ENCODE results near the gene ABO. TPM values are rescaled to one million over a fixed set of nuclear protein-coding genes. Genes with fewer than 3 reads are reported as not detected.
"Not testable (repeated sequence)": the region's sequence is repeated elsewhere in the genome, so short reads cannot be mapped to it uniquely, and the experiment has no call there.

Gene ABO
- total RNA-seq, 1 experiment from 2014 or later: 0.15 TPM

GRCh38 chr9:133285252-133285775 lies 10.3 kb upstream of the ABO start (continued):
- TF ChIP-seq, protein P1, sequence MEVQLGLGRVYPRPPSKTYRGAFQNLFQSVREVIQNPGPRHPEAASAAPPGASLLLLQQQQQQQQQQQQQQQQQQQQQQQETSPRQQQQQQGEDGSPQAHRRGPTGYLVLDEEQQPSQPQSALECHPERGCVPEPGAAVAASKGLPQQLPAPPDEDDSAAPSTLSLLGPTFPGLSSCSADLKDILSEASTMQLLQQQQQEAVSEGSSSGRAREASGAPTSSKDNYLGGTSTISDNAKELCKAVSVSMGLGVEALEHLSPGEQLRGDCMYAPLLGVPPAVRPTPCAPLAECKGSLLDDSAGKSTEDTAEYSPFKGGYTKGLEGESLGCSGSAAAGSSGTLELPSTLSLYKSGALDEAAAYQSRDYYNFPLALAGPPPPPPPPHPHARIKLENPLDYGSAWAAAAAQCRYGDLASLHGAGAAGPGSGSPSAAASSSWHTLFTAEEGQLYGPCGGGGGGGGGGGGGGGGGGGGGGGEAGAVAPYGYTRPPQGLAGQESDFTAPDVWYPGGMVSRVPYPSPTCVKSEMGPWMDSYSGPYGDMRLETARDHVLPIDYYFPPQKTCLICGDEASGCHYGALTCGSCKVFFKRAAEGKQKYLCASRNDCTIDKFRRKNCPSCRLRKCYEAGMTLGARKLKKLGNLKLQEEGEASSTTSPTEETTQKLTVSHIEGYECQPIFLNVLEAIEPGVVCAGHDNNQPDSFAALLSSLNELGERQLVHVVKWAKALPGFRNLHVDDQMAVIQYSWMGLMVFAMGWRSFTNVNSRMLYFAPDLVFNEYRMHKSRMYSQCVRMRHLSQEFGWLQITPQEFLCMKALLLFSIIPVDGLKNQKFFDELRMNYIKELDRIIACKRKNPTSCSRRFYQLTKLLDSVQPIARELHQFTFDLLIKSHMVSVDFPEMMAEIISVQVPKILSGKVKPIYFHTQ (CRISPR knock-in tag; IDR thresholded peaks at IDR 0.05): no peak

DNA sequence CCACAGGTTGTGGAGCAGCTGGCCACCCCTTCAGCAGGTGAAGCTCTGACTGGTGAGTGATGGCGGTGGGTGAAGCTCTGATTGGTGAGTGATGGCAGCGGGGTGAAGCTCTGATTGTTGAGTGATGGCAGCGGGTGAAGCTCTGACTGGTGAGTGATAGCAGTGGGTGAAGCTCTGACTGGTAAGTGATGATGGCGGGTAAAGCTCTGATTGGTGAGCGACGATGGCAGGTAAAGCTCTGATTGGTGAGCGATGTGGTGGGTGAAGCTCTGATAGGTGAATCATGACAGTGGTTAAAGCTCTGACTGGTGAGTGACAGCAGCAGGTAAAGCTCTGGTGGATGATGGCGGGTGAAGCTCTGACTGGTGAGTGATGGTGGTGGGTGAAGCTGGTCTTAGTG lies 9.4 kb upstream of the ABO start:
- peaks cover 33% of the 10 kb centered on the region for H3K27me3 Mint-ChIP-seq (ENCODE audit: low read depth)
- H3K27ac Mint-ChIP-seq: no peak overlapping the region
- CTCF ChIA-PET: interaction anchor here (1.2 kb wide), 1 partner anchor 45 kb away, joined by 3 read pairs; no protein-coding TSS in a partner anchor
- H3K9me3 Mint-ChIP-seq: peaks cover 35% of the 10 kb centered on the region
- POLR2A ChIA-PET: no interaction called here
- DNase-seq (ENCODE audit: low spot score) (no peak), ATAC-seq (no peak)
- TF ChIP-seq FOXP1 (CRISPR knock-in tag; IDR thresholded peaks at IDR 0.05; ENCODE audit: borderline replicate concordance) (no peak), ATF2 (CRISPR knock-in tag; IDR thresholded peaks at IDR 0.05; ENCODE audit: borderline replicate concordance, low read depth) (no peak), ZNF232 (CRISPR knock-in tag; IDR thresholded peaks at IDR 0.05) (no peak)
- H3K36me3 Mint-ChIP-seq: peaks cover 16% of the 10 kb centered on the region
- H3K4me1 Mint-ChIP-seq: no peaks in the 10 kb centered on the region
- H3K4me3 Mint-ChIP-seq: no peak overlapping the region

DNA sequence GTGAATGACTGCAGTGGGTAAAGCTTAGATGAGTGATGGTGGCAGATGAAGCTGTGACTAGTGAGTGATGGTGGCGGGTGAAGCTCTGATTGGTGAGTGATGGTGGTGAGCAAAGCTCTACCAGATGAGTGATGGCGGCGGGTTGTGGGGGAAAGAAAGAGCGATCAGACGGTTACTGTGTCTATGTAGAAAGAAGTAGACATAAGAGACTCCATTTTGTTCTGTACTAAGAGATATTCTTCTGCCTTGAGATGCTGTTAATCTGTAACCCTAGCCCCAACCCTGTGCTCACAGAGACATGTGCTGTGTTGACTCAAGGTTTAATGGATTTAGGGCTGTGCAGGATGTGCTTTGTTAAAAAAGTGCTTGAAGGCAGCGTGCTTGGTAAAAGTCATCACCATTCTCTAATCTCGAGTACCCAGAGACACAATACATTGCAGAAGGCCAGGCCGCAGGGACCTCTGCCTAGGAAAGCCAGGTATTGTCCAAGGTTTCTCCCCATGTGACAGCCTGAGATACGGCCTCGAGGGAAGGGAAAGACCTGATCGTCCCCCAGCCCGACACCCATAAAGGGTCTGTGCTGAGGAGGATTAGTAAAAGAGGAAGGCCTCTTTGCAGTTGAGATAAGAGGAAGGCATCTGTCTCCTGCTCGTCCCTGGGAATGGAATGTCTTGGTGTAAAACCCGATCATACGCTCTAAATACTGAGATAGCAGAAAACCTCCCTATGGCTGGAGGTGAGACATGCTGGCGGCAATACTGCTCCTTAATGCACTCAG lies 8.4 kb upstream of the ABO start:
- DNase-seq (ENCODE audit: low spot score); POLR2A ChIA-PET; H3K27ac Mint-ChIP-seq; H3K4me1 Mint-ChIP-seq; ATAC-seq; H3K4me3 Mint-ChIP-seq: not testable (repeated sequence)
- H3K36me3 Mint-ChIP-seq: peaks cover 13% of the 10 kb centered on the region
- peaks cover 40% of the 10 kb centered on the region for H3K27me3 Mint-ChIP-seq (ENCODE audit: low read depth)
- H3K9me3 Mint-ChIP-seq: peaks cover 41% of the 10 kb centered on the region
- CTCF ChIA-PET: interaction anchor here (1.5 to 2.2 kb wide), 2 partner anchors 45 to 59 kb away, joined by 5 to 7 read pairs; no protein-coding TSS in a partner anchor

DNA sequence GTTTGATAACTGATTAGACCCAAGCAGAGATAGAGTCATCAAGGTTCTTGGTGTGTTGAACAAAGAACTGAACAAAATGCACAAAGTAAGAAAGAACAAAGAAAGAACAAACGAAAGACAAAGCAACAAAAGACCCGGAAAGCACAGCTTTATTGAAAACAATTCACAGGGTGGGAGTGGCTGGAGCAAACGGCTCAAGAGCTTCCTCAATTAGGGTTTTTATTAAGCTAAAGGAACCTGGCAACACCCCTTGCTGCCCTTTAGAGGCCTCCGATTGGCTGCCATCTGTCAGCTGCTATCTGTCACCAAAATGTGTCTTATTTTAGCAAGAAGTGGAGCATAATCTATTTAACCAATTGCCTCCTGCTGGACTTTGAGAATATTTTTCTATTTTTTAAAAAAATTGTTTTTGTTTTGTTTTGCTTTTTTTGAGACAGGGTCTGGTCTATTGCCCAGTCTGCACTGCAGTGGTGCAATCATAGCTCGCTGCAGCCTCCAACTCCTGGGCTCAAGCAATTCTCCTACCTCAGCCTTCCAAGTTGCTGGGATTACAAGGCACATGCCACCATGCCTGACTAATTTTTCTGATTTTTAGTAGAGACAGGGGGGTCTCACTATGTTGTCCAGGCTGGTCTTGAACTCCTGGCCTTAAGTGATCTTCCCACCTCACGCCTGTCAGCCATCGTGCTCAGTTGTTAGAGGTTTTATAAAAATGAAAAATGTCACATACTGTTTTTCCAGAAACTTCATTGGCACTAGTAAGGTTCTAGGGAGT lies 7.7 kb upstream of the ABO start:
- Mint-ChIP-seq H3K9me3 (peaks cover 43% of the 10 kb centered on the region), H3K4me1 (no peaks in the 10 kb centered on the region), H3K36me3 (peaks cover 6% of the 10 kb centered on the region), H3K4me3 (no peak overlapping the region), H3K27me3 (ENCODE audit: low read depth) (peaks cover 47% of the 10 kb centered on the region), H3K27ac (no peak overlapping the region)
- CTCF ChIA-PET: interaction anchor here (1.5 to 2.2 kb wide), 2 partner anchors 44 to 59 kb away, joined by 5 to 7 read pairs; no protein-coding TSS in a partner anchor
- POLR2A ChIA-PET: no interaction called here
- TF ChIP-seq TCF7 (CRISPR knock-in tag; IDR thresholded peaks at IDR 0.05; ENCODE audit: low read depth) (no peak), ZNF121 (CRISPR knock-in tag; IDR thresholded peaks at IDR 0.05) (0 out of 2 replicates have a peak, but pooled peaks have one; percentile 31)
- ATAC-seq: peak; percentile 26; the same call in 1 of the 2 replicates
- DNase-seq (ENCODE audit: low spot score): no peak

GRCh38 chr9:133280392-133280791 lies 5.4 kb upstream of the ABO start:
- TF ChIP-seq ZNF416 (CRISPR knock-in tag; IDR thresholded peaks at IDR 0.05): no peak
- TF ChIP-seq ETV6 (CRISPR knock-in tag; IDR thresholded peaks at IDR 0.05): no peak
- DNase-seq (ENCODE audit: low spot score) (no peak), ATAC-seq (no peak)
- peaks cover 29% of the 10 kb centered on the region for H3K9me3 Mint-ChIP-seq
- H3K4me1 Mint-ChIP-seq: no peaks in the 10 kb centered on the region
- CTCF ChIA-PET: no interaction called here
- H3K4me3 Mint-ChIP-seq: no peak overlapping the region
- H3K27me3 Mint-ChIP-seq (ENCODE audit: low read depth): peaks cover 53% of the 10 kb centered on the region
- H3K36me3 Mint-ChIP-seq: peaks cover 3% of the 10 kb centered on the region
- POLR2A ChIA-PET: no interaction called here
- no peak overlapping the region for H3K27ac Mint-ChIP-seq

Measured in WTC11 (cell line).